Activated naive CD4-positive, alpha-beta T cell treated with anti-CD3 and anti-CD28 coated beads, Interleukin-2, amount 10 ng/mL, durations not matched to agents 7 days and 5 days (primary cell): ENCODE measurements around the gene ACSM6.
A peak's percentile ranks its signal among the peaks of the same experiment; 100 is the strongest.
"Not testable (repeated sequence)": the region's sequence is repeated elsewhere in the genome, so short reads cannot be mapped to it uniquely, and the experiment has no call there.

Source experiments
- CTCF ChIA-PET: fragments of 350-600 bp; sonication (Branson Sonifier 250); formaldehyde crosslinking; loops from one replicate; lab custom pipeline; 2021; ENCODE audit warnings: antibody characterized with exemption; lab: Charles Lee
- DNase-seq: peaks from one replicate; pipeline ENCODE4 v3.0.0-alpha.2; 2020
- H3K27ac Mint-ChIP-seq: one replicate; pipeline ENCODE4 v1.8.0; 2021; ENCODE audit warnings: mild to moderate bottlenecking, moderate library complexity, mixed read lengths
- H3K27me3 Mint-ChIP-seq: one replicate; pipeline ENCODE4 v1.8.0; 2021; ENCODE audit warnings: mild to moderate bottlenecking, mixed read lengths
- H3K36me3 Mint-ChIP-seq: one replicate; pipeline ENCODE4 v1.8.0; 2021; ENCODE audit warnings: mixed read lengths
- H3K4me1 Mint-ChIP-seq: one replicate; pipeline ENCODE4 v1.8.0; 2021; ENCODE audit warnings: mixed read lengths
- H3K4me3 Mint-ChIP-seq: one replicate; pipeline ENCODE4 v1.8.0; 2021; ENCODE audit warnings: mild to moderate bottlenecking, moderate library complexity, mixed read lengths
- H3K9me3 Mint-ChIP-seq: one replicate; pipeline ENCODE4 v1.8.0; 2021; ENCODE audit warnings: mixed read lengths

Gene ACSM6

GRCh38 chr10:95230677-95231586, 36.9 kb downstream of the ACSM6 start:
- H3K27me3 Mint-ChIP-seq, H3K9me3 Mint-ChIP-seq, CTCF ChIA-PET, H3K36me3 Mint-ChIP-seq: not testable (repeated sequence)
- Mint-ChIP-seq H3K27ac (peak overlapping the region; percentile 40), H3K4me1 (peaks cover 20% of the 10 kb centered on the region), H3K4me3 (peak overlapping the region; percentile 72)
- peak; percentile 53 for DNase-seq

GRCh38 chr10:95233377-95234034, 39.5 kb downstream of the ACSM6 start:
- Mint-ChIP-seq H3K9me3 (peaks cover 4% of the 10 kb centered on the region), H3K27me3 (peaks cover 6% of the 10 kb centered on the region), H3K4me1 (peaks cover 34% of the 10 kb centered on the region), H3K36me3 (peaks cover 11% of the 10 kb centered on the region), H3K27ac (no peak overlapping the region), H3K4me3 (no peak overlapping the region)
- CTCF ChIA-PET: interaction anchor here (1.8 to 16.0 kb wide), 4 partner anchors 10 to 130 kb away, joined by 10 to 320 read pairs (median 16); no protein-coding TSS in a partner anchor
- DNase-seq: no peak

GRCh38 chr10:95234951-95235350, 40.9 kb downstream of the ACSM6 start:
- DNase-seq: no peak
- Mint-ChIP-seq H3K36me3 (peaks cover 14% of the 10 kb centered on the region), H3K9me3 (peaks cover 4% of the 10 kb centered on the region), H3K27ac (peak overlapping the region; percentile 75), H3K4me1 (peaks cover 34% of the 10 kb centered on the region), H3K27me3 (peaks cover 6% of the 10 kb centered on the region), H3K4me3 (no peak overlapping the region)
- CTCF ChIA-PET: interaction anchor here (2.1 to 16.0 kb wide), 3 partner anchors 9 to 128 kb away, joined by 14 to 320 read pairs (median 18); no protein-coding TSS in a partner anchor

GRCh38 chr10:95235676-95236067, 41.6 kb downstream of the ACSM6 start:
- Mint-ChIP-seq H3K4me1 (peaks cover 30% of the 10 kb centered on the region), H3K27me3 (peaks cover 3% of the 10 kb centered on the region), H3K27ac (peak overlapping the region; percentile 75), H3K36me3 (peaks cover 14% of the 10 kb centered on the region), H3K9me3 (peaks cover 6% of the 10 kb centered on the region), H3K4me3 (no peak overlapping the region)
- CTCF ChIA-PET: interaction anchor here (2.1 to 16.0 kb wide), 3 partner anchors 8 to 128 kb away, joined by 14 to 320 read pairs (median 18); no protein-coding TSS in a partner anchor
- DNase-seq: no peak

- DNase-seq: no peak
- H3K9me3 Mint-ChIP-seq: peaks cover 3% of the 10 kb centered on the region
- H3K27me3 Mint-ChIP-seq: no peaks in the 10 kb centered on the region
- peaks cover 11% of the 10 kb centered on the region for H3K36me3 Mint-ChIP-seq
- peaks cover 24% of the 10 kb centered on the region for H3K4me1 Mint-ChIP-seq
- CTCF ChIA-PET: interaction anchor here (1.3 to 16.0 kb wide), 4 partner anchors 7 to 127 kb away, joined by 13 to 320 read pairs (median 16); no protein-coding TSS in a partner anchor
- H3K4me3 Mint-ChIP-seq: no peak overlapping the region
- peak overlapping the region; percentile 72 for H3K27ac Mint-ChIP-seq
These were observed 42.2 kb downstream of the ACSM6 start for GRCh38 chr10:95236068-95236903.

- Mint-ChIP-seq H3K27ac (peak overlapping the region; percentile 70), H3K36me3 (peaks cover 7% of the 10 kb centered on the region), H3K9me3 (peaks cover 1% of the 10 kb centered on the region), H3K27me3 (no peaks in the 10 kb centered on the region), H3K4me1 (peaks cover 22% of the 10 kb centered on the region), H3K4me3 (no peak overlapping the region)
- no peak for DNase-seq
- CTCF ChIA-PET: interaction anchor here (1.3 to 16.0 kb wide), 3 partner anchors 9 to 126 kb away, joined by 4 to 320 read pairs (median 13); no protein-coding TSS in a partner anchor
These were observed 43.5 kb downstream of the ACSM6 start for GRCh38 chr10:95237376-95238170.

- H3K27ac Mint-ChIP-seq, H3K27me3 Mint-ChIP-seq, H3K4me3 Mint-ChIP-seq, H3K36me3 Mint-ChIP-seq, DNase-seq, H3K9me3 Mint-ChIP-seq: not testable (repeated sequence)
- H3K4me1 Mint-ChIP-seq: peaks cover 23% of the 10 kb centered on the region
- CTCF ChIA-PET: interaction anchor here (1.7 to 16.0 kb wide), 2 partner anchors 56 to 123 kb away, joined by 5 to 320 read pairs; no protein-coding TSS in a partner anchor
These were observed 46.1 kb downstream of the ACSM6 start for GRCh38 chr10:95240096-95240495.

- CTCF ChIA-PET: interaction anchor here (6.6 to 16.0 kb wide), 3 partner anchors 58 to 123 kb away, joined by 64 to 320 read pairs (median 78); no protein-coding TSS in a partner anchor
- no peak for DNase-seq
- Mint-ChIP-seq H3K4me1 (peaks cover 25% of the 10 kb centered on the region), H3K9me3 (peaks cover 1% of the 10 kb centered on the region), H3K27me3 (peaks cover 1% of the 10 kb centered on the region), H3K4me3 (no peak overlapping the region), H3K36me3 (peaks cover 7% of the 10 kb centered on the region), H3K27ac (no peak overlapping the region)
These were observed 46.8 kb downstream of the ACSM6 start for GRCh38 chr10:95240811-95241210.

GRCh38 chr10:95241533-95241932, 47.5 kb downstream of the ACSM6 start:
- no peak overlapping the region for H3K4me3 Mint-ChIP-seq
- CTCF ChIA-PET: interaction anchor here (6.6 to 16.0 kb wide), 3 partner anchors 59 to 122 kb away, joined by 64 to 320 read pairs (median 78); no protein-coding TSS in a partner anchor
- no peak for DNase-seq
- no peak overlapping the region for H3K27ac Mint-ChIP-seq
- H3K9me3 Mint-ChIP-seq: peaks cover 1% of the 10 kb centered on the region
- H3K36me3 Mint-ChIP-seq: peaks cover 7% of the 10 kb centered on the region
- H3K27me3 Mint-ChIP-seq: peaks cover 4% of the 10 kb centered on the region
- peaks cover 25% of the 10 kb centered on the region for H3K4me1 Mint-ChIP-seq

- Mint-ChIP-seq H3K4me3 (no peak overlapping the region), H3K27ac (no peak overlapping the region), H3K36me3 (peaks cover 3% of the 10 kb centered on the region), H3K27me3 (peaks cover 4% of the 10 kb centered on the region), H3K4me1 (peaks cover 20% of the 10 kb centered on the region), H3K9me3 (peaks cover 1% of the 10 kb centered on the region)
- CTCF ChIA-PET: interaction anchor here (0.6 to 16.0 kb wide), 27 partner anchors 8 to 1049 kb away, joined by 3 to 320 read pairs (median 3); no protein-coding TSS in a partner anchor
- DNase-seq: peak; percentile 52
These were observed 48.7 kb downstream of the ACSM6 start for GRCh38 chr10:95242581-95243317.

GRCh38 chr10:95243318-95243617, 49.2 kb downstream of the ACSM6 start:
- CTCF ChIA-PET: interaction anchor here (0.6 to 16.0 kb wide), 25 partner anchors 8 to 615 kb away, joined by 3 to 320 read pairs (median 3); no protein-coding TSS in a partner anchor

GRCh38 chr10:95244152-95244551, 50.1 kb downstream of the ACSM6 start:
- H3K27ac Mint-ChIP-seq: no peak overlapping the region
- peaks cover 8% of the 10 kb centered on the region for H3K27me3 Mint-ChIP-seq
- no peak for DNase-seq
- peaks cover 20% of the 10 kb centered on the region for H3K4me1 Mint-ChIP-seq
- CTCF ChIA-PET: interaction anchor here (0.6 to 16.0 kb wide), 15 partner anchors 9 to 612 kb away, joined by 3 to 320 read pairs (median 7); no protein-coding TSS in a partner anchor
- no peak overlapping the region for H3K4me3 Mint-ChIP-seq
- H3K36me3 Mint-ChIP-seq: peaks cover 3% of the 10 kb centered on the region
- H3K9me3 Mint-ChIP-seq: peaks cover 1% of the 10 kb centered on the region

More at GRCh38 chr10:95243318-95243617, 49.2 kb downstream of the ACSM6 start:
- H3K27ac Mint-ChIP-seq: no peak overlapping the region
- peaks cover 3% of the 10 kb centered on the region for H3K36me3 Mint-ChIP-seq
- DNase-seq: no peak
- H3K9me3 Mint-ChIP-seq: peaks cover 1% of the 10 kb centered on the region
- H3K4me3 Mint-ChIP-seq: no peak overlapping the region
- H3K27me3 Mint-ChIP-seq: peaks cover 4% of the 10 kb centered on the region
- H3K4me1 Mint-ChIP-seq: peaks cover 20% of the 10 kb centered on the region
